DMS79 (cell line): ENCODE results near the gene PLXNA4.

Source experiments
- DNase-seq: peaks from one replicate; lab custom pipeline; 2025; lab: John Stamatoyannopoulos, UW

The PLXNA4 gene

DNA sequence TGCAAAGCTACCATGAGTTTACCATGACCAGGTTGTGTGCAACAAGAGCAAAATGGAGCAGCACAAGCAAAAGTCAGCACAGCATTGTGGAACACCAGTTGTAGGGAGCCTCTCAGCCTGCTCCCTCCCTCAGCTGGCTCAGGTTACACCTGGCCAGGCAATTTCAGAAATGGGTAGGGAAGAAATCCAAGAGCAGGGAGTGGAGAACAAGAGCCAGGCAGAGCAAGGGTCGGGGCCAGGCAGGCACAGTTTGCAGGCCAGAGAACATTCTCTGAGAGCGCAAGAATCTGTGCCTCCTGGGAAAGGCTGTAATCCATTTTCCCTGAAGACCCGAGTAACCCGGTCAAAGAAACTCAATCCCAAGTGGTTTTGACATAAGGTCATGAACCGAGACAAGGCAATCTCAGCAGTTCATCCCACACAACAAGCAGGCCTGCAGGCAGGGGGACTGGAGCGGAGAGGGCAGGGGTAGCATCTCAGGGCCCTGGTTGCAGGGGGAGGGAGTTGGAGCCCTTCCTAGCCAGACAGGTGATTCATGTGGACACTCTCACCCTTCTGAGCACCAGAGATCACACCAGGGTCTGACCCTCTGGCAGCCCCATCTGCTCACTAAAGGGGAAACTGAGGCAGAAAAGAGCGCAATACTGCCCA, 258.4 kb downstream of the PLXNA4 start:
- no peak for DNase-seq

- DNase-seq, result no peak
Observed at GRCh38 chr7:132312531-132313055, 263.7 kb downstream of the PLXNA4 start.

DNA sequence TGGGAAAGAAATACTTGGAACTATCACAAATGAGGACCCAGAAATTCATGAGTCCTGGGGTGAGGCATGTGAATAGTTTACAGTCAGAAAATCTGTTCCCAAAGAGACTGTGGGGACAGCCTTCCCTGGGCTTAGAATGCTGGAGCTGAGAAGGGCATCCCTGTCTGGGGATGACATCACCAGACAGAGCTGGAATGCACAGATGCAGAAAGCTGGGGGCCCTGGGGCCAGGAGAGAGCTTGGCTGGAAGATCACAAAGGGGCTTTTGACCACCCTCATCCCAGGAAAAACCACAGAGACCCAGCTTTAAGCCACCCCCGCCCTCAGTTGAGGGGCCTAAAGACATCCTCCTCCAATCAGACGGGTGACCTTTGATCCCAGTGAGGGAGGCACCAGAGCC, 264.5 kb downstream of the PLXNA4 start:
- no peak for DNase-seq

- DNase-seq, result no peak
Observed at GRCh38 chr7:132309102-132309805, 267.0 kb downstream of the PLXNA4 start.

GRCh38 chr7:132307465-132307864, 268.8 kb downstream of the PLXNA4 start:
- no peak for DNase-seq

GRCh38 chr7:132300599-132301277, 275.5 kb downstream of the PLXNA4 start:
- DNase-seq, result no peak

DNA sequence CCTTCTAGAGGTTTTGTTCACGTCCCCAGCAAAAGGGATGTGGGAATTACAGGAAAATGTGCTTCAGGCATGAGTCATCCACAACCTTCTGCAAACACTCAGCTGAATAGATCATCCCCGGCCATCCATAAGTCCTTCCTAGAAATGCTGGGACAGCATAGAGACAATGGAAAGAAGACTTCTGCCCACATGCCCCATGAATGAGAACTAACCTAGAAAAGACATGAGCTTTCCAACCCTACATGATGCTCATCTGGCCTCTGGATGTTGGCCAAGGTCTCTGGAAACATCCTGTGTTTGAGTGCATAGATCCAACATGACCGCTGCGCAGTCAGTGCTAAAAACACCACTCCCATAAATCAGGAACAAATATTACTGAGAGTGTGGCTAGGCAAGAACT, 277.5 kb downstream of the PLXNA4 start:
- no peak for DNase-seq

DNA sequence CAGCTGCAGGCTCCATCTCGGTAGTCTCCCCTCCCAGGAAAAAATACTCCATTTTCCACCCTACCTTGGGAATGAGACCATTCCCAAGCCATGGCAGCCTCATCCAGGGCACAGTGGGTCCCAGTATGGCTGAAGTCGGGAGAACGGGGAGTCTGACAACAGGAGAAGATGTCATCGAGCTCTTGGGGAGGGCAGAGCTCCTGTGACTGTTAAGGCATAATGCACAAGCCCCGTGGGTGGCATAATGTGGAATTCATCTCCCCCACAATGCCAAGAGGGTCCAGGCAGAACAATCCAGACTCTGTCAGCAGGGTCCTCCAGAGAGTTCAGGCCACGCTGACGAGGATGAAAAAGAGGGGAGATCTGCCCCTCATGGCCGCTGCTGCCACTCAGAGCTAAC, 279.4 kb downstream of the PLXNA4 start:
- DNase-seq, result no peak

- no peak for DNase-seq
Observed at GRCh38 chr7:132295175-132295574, 281.1 kb downstream of the PLXNA4 start.

DNA sequence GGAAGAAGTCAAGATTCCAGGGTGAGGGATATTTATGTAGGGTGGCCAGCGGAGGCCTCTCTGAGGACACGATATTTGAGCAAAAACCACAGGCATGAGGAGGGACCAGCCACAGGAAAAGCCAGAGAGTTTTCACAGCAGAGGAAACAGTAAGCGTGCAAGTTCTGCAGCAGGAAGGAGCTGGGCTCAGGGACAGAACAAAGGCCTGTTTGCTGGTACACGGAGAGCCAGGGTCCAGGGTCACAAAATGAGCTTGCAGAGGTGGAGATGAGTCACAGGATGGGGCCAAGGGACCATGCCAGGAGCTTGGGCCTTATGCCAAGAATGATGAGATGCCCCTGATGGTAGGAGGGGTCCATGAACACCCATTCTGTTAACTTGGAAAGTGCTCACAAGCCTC, 283.5 kb downstream of the PLXNA4 start:
- DNase-seq, result no peak

DNA sequence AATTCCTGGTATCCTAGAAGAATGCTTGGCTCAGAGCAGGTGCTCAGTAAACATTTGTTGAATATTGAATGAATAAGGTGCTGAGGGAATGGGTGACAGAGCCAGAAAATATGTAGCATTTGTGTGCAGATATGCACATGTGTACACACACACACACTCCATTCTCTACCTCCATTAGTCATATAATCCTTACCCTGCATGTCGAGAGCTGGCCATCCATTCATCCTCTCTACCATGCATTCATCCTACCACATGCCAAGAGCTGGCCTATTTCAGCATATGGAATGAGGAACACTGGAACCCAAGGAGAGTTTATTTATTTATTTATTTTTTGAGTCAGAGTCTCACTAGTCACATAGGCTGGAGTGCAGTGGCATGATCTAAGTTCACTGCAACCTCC, 284.8 kb downstream of the PLXNA4 start:
- no peak for DNase-seq

DNA sequence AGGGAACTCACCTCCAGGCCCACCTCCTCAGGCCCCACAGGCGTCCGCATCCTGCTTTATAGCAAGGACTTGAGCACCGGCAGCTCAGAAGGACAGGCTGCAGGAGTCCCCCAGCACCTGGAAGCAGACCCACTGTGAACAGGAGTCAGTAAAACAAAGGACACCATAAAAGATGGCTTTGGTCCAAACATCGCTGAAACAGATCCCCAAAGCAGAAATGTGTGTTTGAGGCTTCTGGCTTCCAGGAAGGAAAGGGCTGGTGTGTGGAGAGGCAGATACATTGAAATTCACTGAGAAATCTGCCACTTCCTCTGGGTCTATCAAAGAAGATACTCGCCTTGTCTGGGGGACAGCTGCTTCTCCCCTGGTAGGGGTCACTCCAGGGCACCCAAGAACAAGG, 286.2 kb downstream of the PLXNA4 start:
- no peak for DNase-seq

DNA sequence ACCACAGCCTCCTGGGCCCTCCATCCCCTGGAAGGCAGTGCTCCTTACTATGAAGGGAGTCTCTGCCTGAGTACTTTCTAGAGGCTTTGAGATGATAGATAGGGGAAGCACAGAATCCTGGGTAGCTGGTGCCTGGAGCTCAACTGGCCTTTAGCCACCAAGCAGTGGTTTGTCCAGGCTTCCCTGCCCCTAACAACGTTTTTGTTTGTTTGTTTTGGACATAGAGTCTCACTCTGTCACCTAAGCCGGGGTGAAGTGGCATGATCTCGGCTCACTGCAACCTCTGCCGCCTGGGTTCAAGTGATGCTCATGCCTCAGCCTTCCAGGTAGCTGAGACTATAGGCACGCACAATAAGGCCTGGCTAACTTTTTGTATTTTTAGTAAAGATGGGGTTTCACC, 289.4 kb downstream of the PLXNA4 start:
- no peak for DNase-seq

- DNase-seq, result no peak
Observed at GRCh38 chr7:132280335-132280734, 295.9 kb downstream of the PLXNA4 start.

DNA sequence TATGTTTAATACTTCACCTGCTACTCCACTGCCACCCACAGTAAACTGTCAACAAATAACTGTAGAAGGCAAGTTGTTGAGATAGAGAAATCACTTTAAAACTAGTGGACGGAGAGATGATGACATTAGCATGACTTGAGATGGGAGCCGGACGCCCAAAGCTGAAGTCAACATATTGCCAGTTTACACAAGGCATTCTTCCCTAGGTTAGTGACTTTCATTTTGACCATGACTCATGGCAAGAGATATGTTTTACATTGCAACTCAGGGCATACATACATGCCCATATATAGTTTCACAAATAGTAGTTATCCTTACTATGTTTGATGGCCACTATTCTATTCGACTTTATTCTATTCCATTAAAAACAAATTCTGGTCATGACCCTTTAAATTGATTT, 296.6 kb downstream of the PLXNA4 start:
- DNase-seq, result no peak

DNA sequence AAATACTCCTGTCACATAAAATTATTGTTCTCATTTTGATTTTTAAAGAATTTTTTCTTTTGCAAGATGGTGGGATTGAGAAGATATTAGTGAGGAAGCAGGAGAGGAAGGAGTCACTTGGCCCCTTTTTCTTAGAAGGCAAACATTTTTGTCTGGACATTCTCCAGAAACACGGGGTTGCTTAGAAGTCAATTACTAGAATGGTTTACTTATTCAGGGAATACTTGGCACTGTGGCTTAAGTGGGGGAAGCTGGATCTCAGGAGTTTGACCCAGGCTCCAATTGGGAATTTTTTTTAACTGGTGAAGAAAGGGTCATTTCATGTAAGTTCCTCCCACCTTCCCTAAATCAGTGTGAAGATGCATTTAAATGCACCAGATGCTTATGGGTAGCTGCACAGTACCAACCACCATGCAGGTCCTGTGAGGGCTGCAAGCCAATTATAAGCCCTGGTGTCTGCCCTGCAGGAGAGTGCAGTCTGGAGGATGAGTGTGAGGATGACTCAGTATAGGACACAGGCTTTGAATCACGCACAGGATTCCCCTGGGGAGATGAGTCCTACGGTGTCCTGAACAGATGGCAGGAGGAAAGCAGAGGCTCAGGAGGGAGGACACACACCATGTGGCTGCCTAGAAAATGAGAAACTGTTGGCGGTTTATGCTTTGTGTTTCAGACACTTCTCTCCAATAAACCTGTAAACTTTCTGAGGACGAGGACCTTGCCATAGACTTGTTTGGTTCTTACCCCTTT, 299.1 kb downstream of the PLXNA4 start:
- no peak for DNase-seq

- peak; percentile 43 for DNase-seq
Observed at GRCh38 chr7:132276234-132276630, 300.0 kb downstream of the PLXNA4 start.

DNA sequence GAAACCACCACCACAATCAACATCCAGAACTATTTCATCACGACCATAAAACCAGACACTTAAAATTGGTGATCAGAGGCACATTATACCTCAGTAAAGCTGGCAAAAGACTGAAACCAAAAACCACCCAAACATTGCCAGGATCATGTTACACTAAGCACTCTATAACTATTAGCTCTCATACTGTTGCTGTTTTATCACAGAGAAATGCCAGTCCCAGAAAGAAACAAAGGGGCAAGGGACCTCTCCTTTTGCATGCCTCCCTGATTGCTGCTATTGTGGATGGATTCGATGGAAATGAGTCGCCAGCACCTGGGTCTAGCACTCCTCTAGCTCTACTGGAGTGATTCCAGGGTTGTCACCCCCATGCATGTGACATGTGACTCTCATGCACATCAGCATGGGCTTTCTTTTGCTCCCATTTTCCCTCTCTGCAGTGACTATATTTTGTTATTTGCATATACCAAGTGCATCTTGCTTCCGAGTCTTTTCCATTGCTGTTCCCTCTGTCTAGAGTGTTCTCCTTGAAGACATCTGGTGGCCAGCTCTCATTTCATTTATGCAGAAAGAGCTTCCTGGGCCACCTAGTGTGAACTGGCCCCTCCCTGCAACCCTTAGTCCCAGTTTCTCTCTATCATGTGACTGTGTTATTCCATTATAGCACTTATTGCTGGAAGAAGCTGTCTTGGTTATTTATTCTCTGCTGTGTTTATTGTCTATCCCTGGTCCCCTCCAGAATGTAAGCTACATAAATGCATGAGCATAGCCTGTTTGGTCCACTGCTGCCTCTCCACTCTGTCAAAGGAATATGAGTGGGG, 300.6 kb downstream of the PLXNA4 start:
- DNase-seq, result peak; percentile 65

GRCh38 chr7:132272763-132273371, 303.4 kb downstream of the PLXNA4 start:
- DNase-seq, result no peak

DNA sequence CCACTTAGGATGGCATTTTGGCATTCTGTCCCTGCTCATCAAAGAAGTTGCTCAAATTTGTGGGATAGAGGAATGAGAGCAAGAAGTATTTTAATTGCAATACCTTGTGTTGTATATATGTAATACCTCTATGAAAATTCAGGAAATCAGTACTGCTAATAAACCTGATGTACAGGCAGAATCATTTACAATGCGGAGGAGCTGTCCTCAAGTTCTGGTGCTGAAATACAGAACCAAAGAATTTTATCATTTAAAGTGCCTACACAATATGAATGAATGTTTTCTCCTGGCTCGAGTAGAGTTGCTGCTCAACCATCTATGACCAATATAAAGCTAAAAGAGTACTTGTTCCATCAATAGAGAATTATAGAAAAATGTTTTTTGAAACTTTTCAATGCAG, 305.8 kb downstream of the PLXNA4 start:
- no peak for DNase-seq

- DNase-seq, result no peak
Observed at GRCh38 chr7:132269718-132270117, 306.6 kb downstream of the PLXNA4 start.
